Measurements from ENCODE around the gene CER1.

The CER1 gene

GRCh38 chr9:14766299-14766698 lies 43.8 kb upstream of the CER1 start:
- H3K9me3 ChIP-seq (ENCODE audit: insufficient read depth, low read length), result no peaks in the 10 kb centered on the region
- no peak for TF ChIP-seq CTCF (IDR thresholded peaks at IDR 0.05; ENCODE audit: low read depth, low read length)
- H3K4me2 ChIP-seq (ENCODE audit: low read length), result no peak overlapping the region
- H3K9ac ChIP-seq (ENCODE audit: low read length), result no peak overlapping the region
- H3K27ac ChIP-seq (ENCODE audit: low read length), result no peak overlapping the region
- H4K20me1 ChIP-seq (ENCODE audit: insufficient read depth, low read length), result no peaks in the 10 kb centered on the region
- H3K79me2 ChIP-seq (ENCODE audit: low read length), result no peaks in the 10 kb centered on the region
- H3K36me3 ChIP-seq (replicated peaks; ENCODE audit: low read depth, low read length), result no peaks in the 10 kb centered on the region
- H3K27me3 ChIP-seq (ENCODE audit: low read depth, low read length), result peaks cover 31% of the 10 kb centered on the region
- peaks cover 11% of the 10 kb centered on the region for H3K4me1 ChIP-seq (ENCODE audit: low read length)
- H3K4me3 ChIP-seq (ENCODE audit: low read length), result no peak overlapping the region
- no peak overlapping the region for H2AFZ ChIP-seq (ENCODE audit: low read depth, low read length)

DNA sequence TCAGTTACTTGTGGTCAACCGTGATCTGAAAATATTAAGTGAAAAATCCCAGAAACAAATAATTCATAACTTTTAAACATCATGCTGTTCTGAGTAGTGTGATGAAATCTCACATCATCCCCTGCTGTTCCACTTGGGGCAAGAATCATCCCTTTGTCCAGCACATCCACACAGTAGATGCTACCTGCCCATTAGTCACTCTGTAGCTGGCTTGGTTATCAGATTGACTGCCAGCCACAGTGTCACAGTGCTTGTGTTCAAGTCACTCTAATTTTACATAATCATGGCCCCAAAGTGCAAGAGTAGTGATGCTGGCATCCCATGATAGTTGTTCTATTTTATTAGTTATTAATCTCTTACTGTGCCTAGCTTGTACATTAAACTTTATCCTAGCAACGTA lies 39.1 kb upstream of the CER1 start:
- Histone ChIP-seq H3K79me2 (ENCODE audit: low read length) (no peaks in the 10 kb centered on the region), H3K9ac (ENCODE audit: low read length) (no peak overlapping the region), H4K20me1 (ENCODE audit: insufficient read depth, low read length) (no peaks in the 10 kb centered on the region), H2AFZ (ENCODE audit: low read depth, low read length) (no peak overlapping the region), H3K27ac (ENCODE audit: low read length) (no peak overlapping the region), H3K4me2 (ENCODE audit: low read length) (no peak overlapping the region), H3K9me3 (ENCODE audit: insufficient read depth, low read length) (no peaks in the 10 kb centered on the region), H3K27me3 (ENCODE audit: low read depth, low read length) (peaks cover 33% of the 10 kb centered on the region), H3K36me3 (replicated peaks; ENCODE audit: low read depth, low read length) (no peaks in the 10 kb centered on the region), H3K4me1 (ENCODE audit: low read length) (no peaks in the 10 kb centered on the region), H3K4me3 (ENCODE audit: low read length) (no peak overlapping the region)
- TF ChIP-seq EZH2phosphoT487 (IDR thresholded peaks at IDR 0.05; ENCODE audit: low read depth) (no peak), CTCF (IDR thresholded peaks at IDR 0.05; ENCODE audit: low read depth, low read length) (no peak)

GRCh38 chr9:14760060-14760459 lies 37.5 kb upstream of the CER1 start:
- H3K79me2 ChIP-seq (ENCODE audit: low read length), result no peaks in the 10 kb centered on the region
- no peaks in the 10 kb centered on the region for H3K4me1 ChIP-seq (ENCODE audit: low read length)
- H3K36me3 ChIP-seq (replicated peaks; ENCODE audit: low read depth, low read length), result no peaks in the 10 kb centered on the region
- no peak overlapping the region for H3K4me3 ChIP-seq (ENCODE audit: low read length)
- H3K4me2 ChIP-seq (ENCODE audit: low read length), result no peak overlapping the region
- TF ChIP-seq CTCF (IDR thresholded peaks at IDR 0.05; ENCODE audit: low read depth, low read length) (no peak), EZH2phosphoT487 (IDR thresholded peaks at IDR 0.05; ENCODE audit: low read depth) (no peak)
- H4K20me1 ChIP-seq (ENCODE audit: insufficient read depth, low read length), result no peaks in the 10 kb centered on the region
- H2AFZ ChIP-seq (ENCODE audit: low read depth, low read length), result no peak overlapping the region
- H3K9me3 ChIP-seq (ENCODE audit: insufficient read depth, low read length), result no peaks in the 10 kb centered on the region
- H3K9ac ChIP-seq (ENCODE audit: low read length), result no peak overlapping the region
- peaks cover 18% of the 10 kb centered on the region for H3K27me3 ChIP-seq (ENCODE audit: low read depth, low read length)
- H3K27ac ChIP-seq (ENCODE audit: low read length), result no peak overlapping the region

- Histone ChIP-seq H3K36me3 (replicated peaks; ENCODE audit: low read depth, low read length) (no peaks in the 10 kb centered on the region), H2AFZ (ENCODE audit: low read depth, low read length) (no peak overlapping the region), H3K27ac (ENCODE audit: low read length) (no peak overlapping the region), H3K4me1 (ENCODE audit: low read length) (peaks cover 17% of the 10 kb centered on the region), H3K4me2 (ENCODE audit: low read length) (no peak overlapping the region), H3K9me3 (ENCODE audit: insufficient read depth, low read length) (no peaks in the 10 kb centered on the region), H3K4me3 (ENCODE audit: low read length) (no peak overlapping the region), H3K9ac (ENCODE audit: low read length) (no peak overlapping the region), H4K20me1 (ENCODE audit: insufficient read depth, low read length) (no peaks in the 10 kb centered on the region), H3K79me2 (ENCODE audit: low read length) (no peaks in the 10 kb centered on the region), H3K27me3 (ENCODE audit: low read depth, low read length) (peaks cover 9% of the 10 kb centered on the region; the same call in 1 of the 2 replicates)
- no peak for TF ChIP-seq EZH2phosphoT487 (IDR thresholded peaks at IDR 0.05; ENCODE audit: low read depth)
- TF ChIP-seq CTCF (IDR thresholded peaks at IDR 0.05; ENCODE audit: low read depth, low read length), result no peak
Measured at GRCh38 chr9:14756291-14756690, 33.8 kb upstream of the CER1 start.

All from OCI-LY3 (cell line).